Lower leg skin (tissue), 4 donors: ENCODE measurements around the gene SCN1A. TPM values are rescaled to one million over a fixed set of nuclear protein-coding genes. Genes with fewer than 3 reads are reported as not detected.

Experiments
- DNase-seq, 2 donors: peaks; one replicate each; pipeline ENCODE4 v3.0.0-alpha.2; 2019; ENCODE audit warnings: low spot score in 2 of 2
- H3K4me3 ChIP-seq: fragments of 200-600 bp; sonication (generic); 2 replicates; pipeline ENCODE4 v1.5.1; 2017; ENCODE audit warnings: mild to moderate bottlenecking, low read depth; ENCODE audit not compliant: poor library complexity, severe bottlenecking
- POLR2A ChIP-seq, 2 donors: fragments of 450-650 bp; IDR thresholded peaks; one replicate each; pipeline ENCODE4 v1.6.1; 2016 to 2017; ENCODE audit warnings: antibody characterized with exemption in 2 of 2, mild to moderate bottlenecking in 1 of 2, moderate library complexity in 1 of 2
- WGBS, 2 donors: methylation state at CpG; one replicate each; pipeline ENCODE4 v1.1.5; 2018; 5-methylcytosine and 5-hydroxymethylcytosine counted together
- intact Hi-C: fragments of 100-400 bp; cut with DNase I; formaldehyde crosslinking; loops from one replicate; pipeline ENCODE4 v1.15.0; 2023; ENCODE audit warnings: low total_unique reads
- total RNA-seq, 4 donors: library from RNA; depleted of rRNA; stranded (reverse); fragments of >200 nt; gene quantifications; one replicate each; pipeline ENCODE4 v1.1.0, GENCODE V29; 2016
- TF ChIP-seq, protein P1 (sequence below), 3 donors: fragments of 450-650 bp; IDR thresholded peaks; one replicate each; pipeline ENCODE4 v1.5.1; 2016; ENCODE audit warnings: antibody characterized with exemption in 3 of 3, mild to moderate bottlenecking in 3 of 3, moderate library complexity in 2 of 3

Gene SCN1A
- total RNA-seq, 4 donors from 2014 or later: 0.04 TPM; not detected in 3

DNA sequence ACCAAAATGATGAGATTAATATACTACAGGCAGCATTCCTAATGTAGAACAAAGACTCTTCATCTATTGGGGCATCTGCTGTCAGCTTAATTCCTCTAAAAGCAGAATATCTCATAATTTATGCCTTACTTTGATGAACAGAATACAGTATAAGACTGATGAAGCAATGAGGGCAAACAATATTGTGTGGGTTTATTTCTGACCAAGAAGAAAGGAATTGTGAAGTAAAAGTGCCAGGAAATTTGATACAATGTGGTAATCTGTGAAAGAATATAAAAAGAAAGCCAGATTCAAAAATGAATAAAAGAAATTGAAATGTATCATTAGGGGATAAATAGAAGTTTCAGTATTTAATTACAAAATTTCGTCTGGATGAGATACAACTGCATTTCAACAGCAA, 95.5 kb downstream of the SCN1A start:
- intact Hi-C loops: no loop called here
- no peak for TF ChIP-seq POLR2A (IDR thresholded peaks at IDR 0.05)
- TF ChIP-seq, protein P1, sequence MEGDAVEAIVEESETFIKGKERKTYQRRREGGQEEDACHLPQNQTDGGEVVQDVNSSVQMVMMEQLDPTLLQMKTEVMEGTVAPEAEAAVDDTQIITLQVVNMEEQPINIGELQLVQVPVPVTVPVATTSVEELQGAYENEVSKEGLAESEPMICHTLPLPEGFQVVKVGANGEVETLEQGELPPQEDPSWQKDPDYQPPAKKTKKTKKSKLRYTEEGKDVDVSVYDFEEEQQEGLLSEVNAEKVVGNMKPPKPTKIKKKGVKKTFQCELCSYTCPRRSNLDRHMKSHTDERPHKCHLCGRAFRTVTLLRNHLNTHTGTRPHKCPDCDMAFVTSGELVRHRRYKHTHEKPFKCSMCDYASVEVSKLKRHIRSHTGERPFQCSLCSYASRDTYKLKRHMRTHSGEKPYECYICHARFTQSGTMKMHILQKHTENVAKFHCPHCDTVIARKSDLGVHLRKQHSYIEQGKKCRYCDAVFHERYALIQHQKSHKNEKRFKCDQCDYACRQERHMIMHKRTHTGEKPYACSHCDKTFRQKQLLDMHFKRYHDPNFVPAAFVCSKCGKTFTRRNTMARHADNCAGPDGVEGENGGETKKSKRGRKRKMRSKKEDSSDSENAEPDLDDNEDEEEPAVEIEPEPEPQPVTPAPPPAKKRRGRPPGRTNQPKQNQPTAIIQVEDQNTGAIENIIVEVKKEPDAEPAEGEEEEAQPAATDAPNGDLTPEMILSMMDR (IDR thresholded peaks at IDR 0.05): no peak
- no peak for DNase-seq
- H3K4me3 ChIP-seq: no peak overlapping the region
- 0 to 18% methylated on average over 1 of the region's 1 CpG for WGBS, 2 donors

DNA sequence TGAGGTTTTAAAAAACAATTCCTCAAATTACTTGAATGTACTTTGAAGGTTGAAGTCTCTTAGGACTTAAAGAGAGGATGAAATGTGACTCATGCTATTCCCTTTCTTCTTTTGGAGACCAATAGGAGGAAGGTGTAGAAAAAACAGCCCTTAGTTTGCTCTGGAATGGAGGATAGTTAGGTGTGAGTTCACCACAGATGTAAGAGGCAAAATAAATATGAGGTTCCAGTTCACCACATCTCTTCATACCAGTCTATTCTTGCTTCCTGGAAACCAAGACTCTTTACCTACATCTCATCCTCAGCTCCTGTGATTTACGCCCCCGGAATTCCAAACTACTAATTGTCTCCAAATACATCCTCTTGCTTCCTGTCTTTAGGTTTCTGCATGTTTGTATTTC, 96.8 kb downstream of the SCN1A start:
- TF ChIP-seq, protein P1 (IDR thresholded peaks at IDR 0.05): no peak
- no peak for TF ChIP-seq POLR2A (IDR thresholded peaks at IDR 0.05)
- intact Hi-C loops: no loop called here
- no peak for DNase-seq
- WGBS, 2 donors: 52 to 86% methylated on average over 2 of the region's 2 CpGs
- H3K4me3 ChIP-seq: no peak overlapping the region

DNA sequence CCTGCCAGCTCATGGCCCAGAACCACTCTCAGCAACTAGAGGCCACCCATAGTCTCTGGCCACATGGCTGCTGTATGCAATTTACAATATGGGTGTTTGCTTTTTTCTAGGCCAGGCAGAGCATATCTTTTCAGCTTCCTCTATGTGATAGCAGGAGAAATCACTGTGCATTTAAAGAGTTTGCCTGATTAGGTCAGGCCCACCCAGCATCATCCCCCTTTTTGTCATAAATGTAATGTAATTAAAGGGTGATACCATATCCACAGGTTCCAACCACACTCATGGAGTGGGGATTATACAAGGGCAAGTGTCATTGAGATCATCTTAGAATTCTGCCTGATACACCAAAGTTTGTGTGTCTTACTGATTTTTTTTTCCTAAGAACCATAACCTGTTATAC, 102.5 kb downstream of the SCN1A start:
- intact Hi-C loops: no loop called here
- TF ChIP-seq, protein P1 (IDR thresholded peaks at IDR 0.05): no peak
- no peak for TF ChIP-seq POLR2A (IDR thresholded peaks at IDR 0.05)
- H3K4me3 ChIP-seq: no peak overlapping the region
- no peak for DNase-seq

DNA sequence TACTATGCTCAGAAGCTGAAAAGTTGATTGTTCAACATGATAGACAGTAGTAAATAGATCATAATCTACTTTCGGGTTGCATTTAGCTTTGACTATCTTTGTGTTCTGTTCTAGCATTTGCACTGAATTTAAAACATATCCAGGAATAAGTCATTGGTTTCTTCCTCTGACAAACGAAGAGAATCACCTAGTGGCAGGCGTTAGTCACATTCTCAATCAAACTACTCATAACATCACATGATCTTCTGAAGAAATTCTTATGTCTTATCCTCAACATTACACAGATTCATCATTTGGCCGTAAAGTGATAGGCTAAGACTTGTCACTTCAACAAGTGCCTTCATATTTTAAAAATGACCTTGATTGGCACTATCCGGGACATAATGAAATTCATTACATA, 110.6 kb downstream of the SCN1A start:
- no peak for TF ChIP-seq POLR2A (IDR thresholded peaks at IDR 0.05)
- TF ChIP-seq, protein P1 (IDR thresholded peaks at IDR 0.05): no peak
- DNase-seq: no peak
- 59 to 67% methylated on average over 5 of the region's 5 CpGs for WGBS, 2 donors
- no peak overlapping the region for H3K4me3 ChIP-seq
- intact Hi-C loops: no loop called here

DNA sequence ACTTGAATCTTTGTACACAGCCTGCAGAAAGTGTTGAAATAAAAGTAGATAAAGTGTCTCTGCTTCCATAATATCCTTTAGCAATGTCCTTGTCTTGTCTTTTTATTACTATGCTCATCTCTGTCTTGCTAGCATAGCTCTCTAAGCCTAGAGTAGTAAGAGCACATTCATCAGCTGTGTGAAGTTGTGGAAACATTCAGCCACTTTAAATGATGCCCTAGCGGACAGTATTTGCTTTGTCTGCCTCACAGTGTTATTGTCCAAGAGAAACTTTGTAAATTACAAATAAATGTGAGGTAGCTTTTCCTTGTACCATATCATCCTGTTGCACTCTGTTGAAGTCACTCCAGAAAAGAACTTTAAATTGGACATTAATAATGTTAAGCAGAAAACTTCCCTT, 113.9 kb downstream of the SCN1A start:
- TF ChIP-seq POLR2A (IDR thresholded peaks at IDR 0.05): no peak
- TF ChIP-seq, protein P1 (IDR thresholded peaks at IDR 0.05): no peak
- DNase-seq: no peak
- H3K4me3 ChIP-seq: no peak overlapping the region
- WGBS, 2 donors: 70 to 76% methylated on average over 1 of the region's 1 CpG
- intact Hi-C loops: no loop called here

DNA sequence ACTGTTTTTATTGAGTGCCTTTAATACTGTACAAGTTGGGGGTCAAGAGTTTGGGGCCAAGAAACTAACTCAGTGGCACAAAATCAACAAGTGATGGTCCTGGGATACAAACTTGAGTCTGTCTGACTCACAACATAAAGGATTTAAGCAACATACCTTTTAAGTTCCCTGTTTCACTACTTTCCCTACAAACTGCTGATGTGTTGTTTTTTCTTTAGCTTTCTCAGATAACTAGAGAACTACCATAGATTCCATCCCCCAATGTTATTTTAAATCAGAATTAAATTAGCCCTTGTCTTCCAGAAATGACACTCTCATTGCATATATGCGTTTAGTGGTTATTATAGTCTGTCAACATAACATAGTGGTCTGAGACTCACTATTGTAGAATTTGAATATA, 116.2 kb downstream of the SCN1A start:
- H3K4me3 ChIP-seq: no peak overlapping the region
- no peak for DNase-seq
- intact Hi-C loops: no loop called here
- TF ChIP-seq, protein P1 (IDR thresholded peaks at IDR 0.05): no peak
- TF ChIP-seq POLR2A (IDR thresholded peaks at IDR 0.05): no peak
- WGBS, 2 donors: 80 to 87% methylated on average over 1 of the region's 1 CpG
